ENCODE results near the gene SLC6A13.

GRCh38 chr12:291153-291723 is 28.6 kb upstream of the SLC6A13 start:
- TF ChIP-seq CTCF (IDR thresholded peaks at IDR 0.05) (no peak), EZH2 (IDR thresholded peaks at IDR 0.05; ENCODE audit: borderline replicate concordance, insufficient read depth, low read depth, low read length, poor library complexity, severe bottlenecking) (no peak)

Data from B cell (primary cell).